Dendritic cell treated with granulocyte-macrophage colony-stimulating factor and Interleukin-4, amounts not matched to agents 40 ng/mL and 50 ng/mL, for 4 days (primary cell): ENCODE measurements around the gene OR6B1.

ENCODE experiments used
- H3K27ac Mint-ChIP-seq: one replicate; pipeline ENCODE4 v1.8.0; 2022; ENCODE audit warnings: mild to moderate bottlenecking, mixed read lengths
- H3K27me3 Mint-ChIP-seq: one replicate; pipeline ENCODE4 v1.8.0; 2022; ENCODE audit warnings: mild to moderate bottlenecking, mixed read lengths
- H3K36me3 Mint-ChIP-seq: one replicate; pipeline ENCODE4 v1.8.0; 2022; ENCODE audit warnings: low read depth, mixed read lengths
- H3K4me1 Mint-ChIP-seq: one replicate; pipeline ENCODE4 v1.8.0; 2022; ENCODE audit warnings: low read depth, mixed read lengths
- H3K4me3 Mint-ChIP-seq: one replicate; pipeline ENCODE4 v1.8.0; 2022; ENCODE audit warnings: mild to moderate bottlenecking, moderate library complexity, mixed read lengths
- H3K9me3 Mint-ChIP-seq: one replicate; pipeline ENCODE4 v1.8.0; 2022; ENCODE audit warnings: mixed read lengths
- intact Hi-C: fragments of 100-400 bp; cut with micrococcal nuclease; formaldehyde crosslinking; loops from one replicate; pipeline ENCODE4 v1.15.0; 2022

OR6B1 gene

GRCh38 chr7:144000020-144000419 is at the start of gene OR6B1:
OR6B1 (plus strand) TSS chr7:144000320; CDS start chr7:144003997, 3,677 bp downstream.
- Mint-ChIP-seq H3K4me1 (no peaks in the 10 kb centered on the region), H3K9me3 (no peaks in the 10 kb centered on the region), H3K27me3 (peaks cover 3% of the 10 kb centered on the region), H3K36me3 (no peaks in the 10 kb centered on the region), H3K4me3 (no peak within 1 kb of the TSS), H3K27ac (no peak within 1 kb of the TSS)
- intact Hi-C loops, result no loop called here

GRCh38 chr7:143953421-143953820 is 46.7 kb upstream of the OR6B1 start:
- Mint-ChIP-seq H3K4me1 (no peaks in the 10 kb centered on the region), H3K9me3 (peaks cover 14% of the 10 kb centered on the region), H3K27me3 (peaks cover 2% of the 10 kb centered on the region), H3K36me3 (no peaks in the 10 kb centered on the region), H3K4me3 (no peak overlapping the region), H3K27ac (no peak overlapping the region)
- intact Hi-C loops, result no loop called here

GRCh38 chr7:143954135-143954534 is 46.0 kb upstream of the OR6B1 start:
- H3K4me3 Mint-ChIP-seq, result no peak overlapping the region
- intact Hi-C loops, result no loop called here
- no peaks in the 10 kb centered on the region for H3K4me1 Mint-ChIP-seq
- no peak overlapping the region for H3K27ac Mint-ChIP-seq
- peaks cover 6% of the 10 kb centered on the region for H3K9me3 Mint-ChIP-seq
- H3K27me3 Mint-ChIP-seq, result peaks cover 2% of the 10 kb centered on the region
- no peaks in the 10 kb centered on the region for H3K36me3 Mint-ChIP-seq

- Mint-ChIP-seq H3K4me3 (no peak within 1 kb of the TSS), H3K27me3 (peaks cover 2% of the 10 kb centered on the region), H3K4me1 (no peaks in the 10 kb centered on the region), H3K27ac (no peak within 1 kb of the TSS), H3K36me3 (no peaks in the 10 kb centered on the region), H3K9me3 (peaks cover 2% of the 10 kb centered on the region)
- intact Hi-C loops, result no loop called here
Measured at GRCh38 chr7:143954544-143954943, 45.6 kb upstream of the OR6B1 start, which contains the start of gene OR2F1. OR2F1 (plus strand) TSS chr7:143954844; CDS start chr7:143959971, 5,127 bp downstream.

- Mint-ChIP-seq H3K27ac (no peak overlapping the region), H3K4me3 (no peak overlapping the region), H3K27me3 (peaks cover 5% of the 10 kb centered on the region), H3K4me1 (no peaks in the 10 kb centered on the region), H3K9me3 (no peaks in the 10 kb centered on the region), H3K36me3 (no peaks in the 10 kb centered on the region)
- intact Hi-C loops, result no loop called here
Measured at GRCh38 chr7:143958781-143959180, 41.3 kb upstream of the OR6B1 start.

GRCh38 chr7:143960813-143961610 is 39.1 kb upstream of the OR6B1 start:
- intact Hi-C loops, result no loop called here
- H3K27me3 Mint-ChIP-seq, result peaks cover 5% of the 10 kb centered on the region
- no peak overlapping the region for H3K27ac Mint-ChIP-seq
- no peak overlapping the region for H3K4me3 Mint-ChIP-seq
- H3K36me3 Mint-ChIP-seq, result no peaks in the 10 kb centered on the region
- no peaks in the 10 kb centered on the region for H3K9me3 Mint-ChIP-seq
- no peaks in the 10 kb centered on the region for H3K4me1 Mint-ChIP-seq

- no peaks in the 10 kb centered on the region for H3K36me3 Mint-ChIP-seq
- H3K4me3 Mint-ChIP-seq, result no peak overlapping the region
- H3K4me1 Mint-ChIP-seq, result no peaks in the 10 kb centered on the region
- H3K9me3 Mint-ChIP-seq, result no peaks in the 10 kb centered on the region
- H3K27ac Mint-ChIP-seq, result no peak overlapping the region
- intact Hi-C loops, result no loop called here
- H3K27me3 Mint-ChIP-seq, result peaks cover 2% of the 10 kb centered on the region
Measured at GRCh38 chr7:143965280-143965679, 34.8 kb upstream of the OR6B1 start.

GRCh38 chr7:143967398-143967797 is 32.7 kb upstream of the OR6B1 start:
- Mint-ChIP-seq H3K9me3 (peaks cover 8% of the 10 kb centered on the region), H3K4me1 (no peaks in the 10 kb centered on the region), H3K36me3 (no peaks in the 10 kb centered on the region), H3K27ac (no peak overlapping the region), H3K27me3 (no peaks in the 10 kb centered on the region), H3K4me3 (no peak overlapping the region)
- intact Hi-C loops, result no loop called here

- no peak overlapping the region for H3K4me3 Mint-ChIP-seq
- peaks cover 8% of the 10 kb centered on the region for H3K9me3 Mint-ChIP-seq
- H3K36me3 Mint-ChIP-seq, result no peaks in the 10 kb centered on the region
- no peak overlapping the region for H3K27ac Mint-ChIP-seq
- no peaks in the 10 kb centered on the region for H3K27me3 Mint-ChIP-seq
- intact Hi-C loops, result no loop called here
- H3K4me1 Mint-ChIP-seq, result no peaks in the 10 kb centered on the region
Measured at GRCh38 chr7:143973870-143974416, 26.2 kb upstream of the OR6B1 start.

- H3K36me3 Mint-ChIP-seq, result no peaks in the 10 kb centered on the region
- no peaks in the 10 kb centered on the region for H3K27me3 Mint-ChIP-seq
- no peak overlapping the region for H3K4me3 Mint-ChIP-seq
- intact Hi-C loops, result no loop called here
- H3K27ac Mint-ChIP-seq, result no peak overlapping the region
- no peaks in the 10 kb centered on the region for H3K4me1 Mint-ChIP-seq
- H3K9me3 Mint-ChIP-seq, result peaks cover 8% of the 10 kb centered on the region
Measured at GRCh38 chr7:143974459-143974858, 25.7 kb upstream of the OR6B1 start.

- Mint-ChIP-seq H3K27me3 (no peaks in the 10 kb centered on the region), H3K4me1 (no peaks in the 10 kb centered on the region), H3K27ac (no peak overlapping the region), H3K4me3 (no peak overlapping the region), H3K9me3 (peaks cover 8% of the 10 kb centered on the region), H3K36me3 (no peaks in the 10 kb centered on the region)
- intact Hi-C loops, result no loop called here
Measured at GRCh38 chr7:143975617-143976016, 24.5 kb upstream of the OR6B1 start.

- Mint-ChIP-seq H3K4me3 (no peak overlapping the region), H3K27ac (no peak overlapping the region), H3K36me3 (no peaks in the 10 kb centered on the region), H3K4me1 (no peaks in the 10 kb centered on the region), H3K9me3 (peaks cover 11% of the 10 kb centered on the region), H3K27me3 (no peaks in the 10 kb centered on the region)
- intact Hi-C loops, result no loop called here
Measured at GRCh38 chr7:143978585-143978984, 21.5 kb upstream of the OR6B1 start.

GRCh38 chr7:143979359-143979758 is 20.8 kb upstream of the OR6B1 start:
- H3K4me1 Mint-ChIP-seq, result no peaks in the 10 kb centered on the region
- no peaks in the 10 kb centered on the region for H3K36me3 Mint-ChIP-seq
- H3K27ac Mint-ChIP-seq, result no peak overlapping the region
- intact Hi-C loops, result no loop called here
- H3K27me3 Mint-ChIP-seq, result no peaks in the 10 kb centered on the region
- peaks cover 11% of the 10 kb centered on the region for H3K9me3 Mint-ChIP-seq
- H3K4me3 Mint-ChIP-seq, result no peak overlapping the region

GRCh38 chr7:143979998-143980397 is 20.1 kb upstream of the OR6B1 start:
- H3K4me3 Mint-ChIP-seq, result no peak overlapping the region
- intact Hi-C loops, result no loop called here
- H3K27ac Mint-ChIP-seq, result no peak overlapping the region
- no peaks in the 10 kb centered on the region for H3K4me1 Mint-ChIP-seq
- H3K9me3 Mint-ChIP-seq, result peaks cover 11% of the 10 kb centered on the region
- no peaks in the 10 kb centered on the region for H3K27me3 Mint-ChIP-seq
- no peaks in the 10 kb centered on the region for H3K36me3 Mint-ChIP-seq
